Raji (cell line): ENCODE measurements around the gene RACK1.

ENCODE experiments used
- POLR2A ChIP-seq: IDR thresholded peaks from 2 replicates; pipeline ENCODE4 v1.6.1; 2011; ENCODE audit warnings: low read depth, low read length, control low read depth; ENCODE audit not compliant: insufficient read depth

Gene RACK1

GRCh38 chr5:181255836-181256578 lies 12.3 kb upstream of the RACK1 start:
- TF ChIP-seq POLR2A, result no peak

GRCh38 chr5:181255276-181255675 lies 11.6 kb upstream of the RACK1 start:
- no peak for TF ChIP-seq POLR2A

DNA sequence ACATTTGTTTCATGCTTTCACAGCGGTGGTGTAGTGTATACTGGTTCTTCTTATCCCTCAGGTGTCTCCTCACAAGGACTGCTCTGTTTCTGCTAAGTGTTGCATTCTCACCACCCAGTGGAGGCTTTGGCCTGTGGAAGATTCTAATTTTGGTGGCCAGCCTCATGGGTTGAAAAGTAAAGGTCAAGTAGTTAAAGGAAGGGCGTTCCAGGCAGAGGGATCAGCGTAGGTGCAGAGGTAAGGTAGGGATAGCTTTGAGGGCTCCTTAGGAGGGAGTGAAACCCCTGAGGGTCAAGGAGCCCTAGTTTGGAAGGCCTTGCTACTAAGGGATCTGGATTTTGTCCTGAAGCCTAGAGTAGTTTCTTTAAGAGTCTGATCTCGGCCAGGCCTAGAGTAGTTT lies 4.6 kb upstream of the RACK1 start:
- no peak for TF ChIP-seq POLR2A

GRCh38 chr5:181246276-181247049 lies 2.8 kb upstream of the RACK1 start:
- peak; percentile 73 for TF ChIP-seq POLR2A

DNA sequence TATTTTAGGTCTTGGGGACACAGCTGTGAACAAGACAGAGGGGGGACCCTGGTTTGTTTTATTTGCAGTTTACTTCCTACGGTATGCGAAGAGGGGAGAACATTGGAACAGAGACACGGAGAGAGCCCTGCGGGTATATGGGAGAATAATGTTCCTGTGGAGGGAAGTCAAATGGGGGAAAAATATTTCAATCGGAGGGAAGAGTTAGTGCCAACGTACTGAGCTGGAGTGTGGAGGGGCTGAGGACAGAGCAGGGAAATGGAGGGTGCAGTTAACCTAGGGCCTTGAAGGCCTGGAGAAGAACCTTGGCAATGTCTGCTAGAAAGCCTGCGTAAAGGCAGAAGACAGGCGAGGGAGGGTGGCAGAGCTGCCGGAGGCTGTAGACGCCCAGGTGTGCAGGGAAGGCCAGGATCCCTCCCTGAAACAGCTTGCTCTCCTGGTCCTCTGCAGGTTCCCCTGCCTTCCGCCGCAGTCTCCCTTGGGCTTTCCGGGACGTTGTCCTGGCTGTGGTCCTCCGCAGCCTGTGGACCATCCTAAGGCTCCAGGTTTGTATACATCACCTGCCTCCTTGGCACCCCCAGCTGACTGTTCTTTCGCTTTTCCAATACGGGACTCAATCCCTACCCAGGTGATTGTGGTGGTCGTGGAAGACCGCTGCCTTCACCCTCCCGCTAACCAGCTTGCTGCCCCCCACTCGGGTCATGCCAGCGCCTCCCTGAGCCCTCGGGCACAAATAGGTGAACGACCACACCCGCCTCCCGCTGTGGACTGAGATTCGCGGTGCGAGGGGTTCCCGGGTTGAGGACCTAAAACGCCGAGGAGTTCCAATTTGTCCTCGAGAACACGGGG lies 1.9 kb upstream of the RACK1 start:
- TF ChIP-seq POLR2A, result no peak

- TF ChIP-seq POLR2A, result no peak
These were observed 615 bp downstream of the RACK1 start for GRCh38 chr5:181243018-181243563.

- TF ChIP-seq POLR2A, result no peak
These were observed 1.7 kb downstream of the RACK1 start for GRCh38 chr5:181242031-181242451.

GRCh38 chr5:181241393-181241975 lies 2.2 kb downstream of the RACK1 start:
- TF ChIP-seq POLR2A, result no peak

GRCh38 chr5:181239062-181239663 lies 4.5 kb downstream of the RACK1 start:
- no peak for TF ChIP-seq POLR2A

DNA sequence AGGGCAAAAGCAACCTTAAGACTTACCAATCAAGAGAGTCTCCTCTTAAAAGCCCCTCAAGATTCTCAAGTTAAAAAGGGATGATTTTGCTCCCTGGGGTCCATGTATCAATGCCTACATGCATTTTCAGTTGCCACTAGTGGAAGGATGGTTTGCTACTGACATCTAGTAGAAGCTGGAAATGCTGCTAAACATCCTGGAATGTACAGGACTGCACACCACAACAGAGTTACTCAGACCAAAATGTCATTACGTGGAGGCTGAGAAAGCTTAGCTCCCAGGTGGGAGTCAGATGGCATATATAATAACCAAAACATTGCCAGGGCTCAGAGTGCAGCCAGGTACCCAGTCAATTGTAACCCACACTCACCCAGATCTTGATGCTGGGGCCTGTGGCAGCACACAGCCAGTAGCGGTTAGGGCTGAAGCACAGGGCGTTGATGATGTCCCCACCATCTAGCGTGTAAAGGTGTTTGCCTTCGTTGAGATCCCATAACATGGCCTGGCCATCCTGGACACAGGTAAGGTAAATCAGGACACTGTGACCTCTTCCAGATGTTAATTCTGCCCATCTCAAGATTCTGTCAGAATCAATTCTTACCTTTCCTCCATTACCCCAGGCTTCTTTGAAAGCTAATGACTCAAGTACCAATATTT lies 5.8 kb downstream of the RACK1 start:
- TF ChIP-seq POLR2A, result no peak

- TF ChIP-seq POLR2A, result no peak
These were observed 6.6 kb downstream of the RACK1 start for GRCh38 chr5:181236954-181237641.

DNA sequence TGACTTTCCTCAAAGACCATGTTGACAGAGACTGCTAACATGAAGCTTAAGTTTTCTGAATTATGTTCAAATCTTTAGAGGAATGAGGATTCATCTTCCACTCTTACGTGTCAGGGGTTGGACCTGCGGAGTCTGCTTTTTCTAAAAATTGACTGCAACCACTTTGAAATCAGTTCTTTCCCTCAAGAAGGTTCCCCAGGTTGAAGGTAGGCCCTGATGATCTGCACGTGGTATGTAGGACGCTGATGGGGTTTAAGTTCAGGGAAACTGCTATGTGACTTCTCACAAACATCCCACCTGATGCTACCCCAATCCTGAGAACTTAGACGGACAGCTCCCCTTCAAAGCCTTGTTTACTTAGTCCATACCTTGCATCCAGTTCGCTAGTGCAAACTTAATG lies 7.2 kb downstream of the RACK1 start:
- TF ChIP-seq POLR2A, result no peak

GRCh38 chr5:181235689-181236366 lies 7.9 kb downstream of the RACK1 start:
- no peak; the same call in 1 of the 2 replicates for TF ChIP-seq POLR2A
